ENCODE measurements around the gene DNASE1.

The DNASE1 gene

GRCh38 chr16:3694051-3694450 is 39.6 kb downstream of the DNASE1 start:
- no peak for TF ChIP-seq TEAD4 (IDR thresholded peaks at IDR 0.05)
- no peak for TF ChIP-seq ZBTB7A (IDR thresholded peaks at IDR 0.05; ENCODE audit: low read depth)
- no peak for TF ChIP-seq CREB1 (IDR thresholded peaks at IDR 0.05; ENCODE audit: low read depth)
- no peak for TF ChIP-seq TCF12 (IDR thresholded peaks at IDR 0.05; ENCODE audit: low read depth)

DNA sequence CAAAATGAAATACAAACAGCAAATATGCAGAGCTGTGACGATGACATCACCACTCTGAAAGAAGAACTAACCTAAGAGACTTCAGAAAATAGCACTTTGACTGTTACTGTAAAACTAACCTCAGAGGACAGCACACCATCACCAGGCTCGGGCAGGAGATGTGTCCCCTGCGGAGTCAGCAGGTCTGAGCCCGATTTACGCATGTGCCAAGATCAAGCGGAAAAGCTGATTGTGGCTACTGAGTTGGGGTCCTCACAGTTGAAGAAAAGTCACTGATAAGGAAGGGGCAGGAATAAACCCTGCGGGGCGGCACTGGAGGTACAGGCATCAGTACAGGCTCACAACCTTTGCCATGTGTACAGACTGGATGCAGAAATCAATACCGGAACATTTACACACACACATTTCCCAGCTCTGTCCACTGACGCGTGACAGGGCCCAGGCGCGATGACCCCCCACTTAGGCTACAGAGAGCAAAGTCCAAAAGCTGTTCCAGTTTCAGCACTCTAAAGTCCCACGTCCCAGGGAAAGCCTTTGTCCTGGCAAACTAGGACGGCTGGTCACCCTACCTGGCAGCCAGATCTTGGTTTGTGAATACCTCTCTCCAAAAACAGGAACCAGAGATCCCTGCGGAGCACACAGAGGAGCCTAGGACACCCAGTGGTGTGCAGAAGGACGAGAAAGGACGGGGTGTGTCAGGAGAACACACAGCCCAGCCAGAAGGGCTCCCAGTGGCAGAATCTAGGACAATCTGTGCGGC is 41.3 kb downstream of the DNASE1 start:
- TF ChIP-seq CEBPB (IDR thresholded peaks at IDR 0.05) (no peak), RAD21 (IDR thresholded peaks at IDR 0.05; ENCODE audit: low read depth) (no peak), USF1 (IDR thresholded peaks at IDR 0.05) (no peak), TCF12 (IDR thresholded peaks at IDR 0.05; ENCODE audit: low read depth) (no peak), CREB1 (IDR thresholded peaks at IDR 0.05; ENCODE audit: low read depth) (no peak), TEAD4 (IDR thresholded peaks at IDR 0.05) (no peak), EGR1 (IDR thresholded peaks at IDR 0.05) (no peak), TAF1 (IDR thresholded peaks at IDR 0.05; ENCODE audit: low read depth) (no peak), YY1 (IDR thresholded peaks at IDR 0.05; ENCODE audit: low read depth) (no peak)
- TF ChIP-seq, protein P1, sequence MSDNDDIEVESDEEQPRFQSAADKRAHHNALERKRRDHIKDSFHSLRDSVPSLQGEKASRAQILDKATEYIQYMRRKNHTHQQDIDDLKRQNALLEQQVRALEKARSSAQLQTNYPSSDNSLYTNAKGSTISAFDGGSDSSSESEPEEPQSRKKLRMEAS (IDR thresholded peaks at IDR 0.05), result no peak
- TF ChIP-seq, protein P2, sequence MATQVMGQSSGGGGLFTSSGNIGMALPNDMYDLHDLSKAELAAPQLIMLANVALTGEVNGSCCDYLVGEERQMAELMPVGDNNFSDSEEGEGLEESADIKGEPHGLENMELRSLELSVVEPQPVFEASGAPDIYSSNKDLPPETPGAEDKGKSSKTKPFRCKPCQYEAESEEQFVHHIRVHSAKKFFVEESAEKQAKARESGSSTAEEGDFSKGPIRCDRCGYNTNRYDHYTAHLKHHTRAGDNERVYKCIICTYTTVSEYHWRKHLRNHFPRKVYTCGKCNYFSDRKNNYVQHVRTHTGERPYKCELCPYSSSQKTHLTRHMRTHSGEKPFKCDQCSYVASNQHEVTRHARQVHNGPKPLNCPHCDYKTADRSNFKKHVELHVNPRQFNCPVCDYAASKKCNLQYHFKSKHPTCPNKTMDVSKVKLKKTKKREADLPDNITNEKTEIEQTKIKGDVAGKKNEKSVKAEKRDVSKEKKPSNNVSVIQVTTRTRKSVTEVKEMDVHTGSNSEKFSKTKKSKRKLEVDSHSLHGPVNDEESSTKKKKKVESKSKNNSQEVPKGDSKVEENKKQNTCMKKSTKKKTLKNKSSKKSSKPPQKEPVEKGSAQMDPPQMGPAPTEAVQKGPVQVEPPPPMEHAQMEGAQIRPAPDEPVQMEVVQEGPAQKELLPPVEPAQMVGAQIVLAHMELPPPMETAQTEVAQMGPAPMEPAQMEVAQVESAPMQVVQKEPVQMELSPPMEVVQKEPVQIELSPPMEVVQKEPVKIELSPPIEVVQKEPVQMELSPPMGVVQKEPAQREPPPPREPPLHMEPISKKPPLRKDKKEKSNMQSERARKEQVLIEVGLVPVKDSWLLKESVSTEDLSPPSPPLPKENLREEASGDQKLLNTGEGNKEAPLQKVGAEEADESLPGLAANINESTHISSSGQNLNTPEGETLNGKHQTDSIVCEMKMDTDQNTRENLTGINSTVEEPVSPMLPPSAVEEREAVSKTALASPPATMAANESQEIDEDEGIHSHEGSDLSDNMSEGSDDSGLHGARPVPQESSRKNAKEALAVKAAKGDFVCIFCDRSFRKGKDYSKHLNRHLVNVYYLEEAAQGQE (IDR thresholded peaks at IDR 0.05; ENCODE audit: low read depth), result no peak

DNA sequence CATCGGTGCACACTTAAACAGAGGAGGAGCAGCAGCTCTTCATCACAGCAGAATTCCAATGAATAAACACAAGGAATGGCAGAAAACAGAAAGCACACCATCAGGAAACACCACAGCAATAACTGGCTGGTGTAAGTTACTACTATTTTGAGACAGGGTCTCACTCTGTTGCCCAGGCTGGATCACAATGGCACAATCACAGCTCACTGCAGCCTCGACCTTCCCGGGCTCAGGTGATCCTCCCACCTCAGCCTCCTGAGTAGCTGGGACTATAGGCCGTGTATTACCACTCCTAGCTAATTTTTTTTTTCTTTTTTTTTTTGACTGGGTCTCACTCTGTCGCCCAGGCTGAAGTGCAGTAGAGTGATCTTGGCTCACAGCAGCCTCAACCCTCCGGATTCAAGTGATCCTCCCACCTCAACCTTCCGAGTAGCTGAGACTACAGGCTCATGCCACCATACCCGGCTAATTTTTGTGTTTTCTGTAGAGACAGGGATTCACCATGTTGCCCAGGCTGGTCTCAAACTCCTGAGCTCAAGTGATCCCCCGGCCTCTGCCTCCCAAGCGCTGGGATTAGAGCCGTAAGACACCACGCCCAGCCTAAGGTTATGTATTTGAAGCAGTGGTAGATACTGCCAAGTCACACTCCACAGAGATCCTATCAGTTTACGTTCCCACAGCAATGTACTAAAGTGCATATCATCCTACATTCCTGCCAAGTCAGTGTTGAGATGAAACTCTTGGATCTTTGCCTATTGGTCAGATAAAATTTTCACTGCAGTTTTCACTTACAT is 42.1 kb downstream of the DNASE1 start:
- no peak for TF ChIP-seq TAF1 (IDR thresholded peaks at IDR 0.05; ENCODE audit: low read depth)
- TF ChIP-seq ZBTB7A (IDR thresholded peaks at IDR 0.05; ENCODE audit: low read depth), result no peak
- no peak for TF ChIP-seq RAD21 (IDR thresholded peaks at IDR 0.05; ENCODE audit: low read depth)
- TF ChIP-seq CREB1 (IDR thresholded peaks at IDR 0.05; ENCODE audit: low read depth), result no peak
- TF ChIP-seq, protein P1 (IDR thresholded peaks at IDR 0.05), result no peak
- TF ChIP-seq CEBPB (IDR thresholded peaks at IDR 0.05), result no peak
- TF ChIP-seq USF1 (IDR thresholded peaks at IDR 0.05), result no peak
- TF ChIP-seq YY1 (IDR thresholded peaks at IDR 0.05; ENCODE audit: low read depth), result no peak
- TF ChIP-seq FOXM1 (IDR thresholded peaks at IDR 0.05; ENCODE audit: borderline replicate concordance, low read depth), result no peak

DNA sequence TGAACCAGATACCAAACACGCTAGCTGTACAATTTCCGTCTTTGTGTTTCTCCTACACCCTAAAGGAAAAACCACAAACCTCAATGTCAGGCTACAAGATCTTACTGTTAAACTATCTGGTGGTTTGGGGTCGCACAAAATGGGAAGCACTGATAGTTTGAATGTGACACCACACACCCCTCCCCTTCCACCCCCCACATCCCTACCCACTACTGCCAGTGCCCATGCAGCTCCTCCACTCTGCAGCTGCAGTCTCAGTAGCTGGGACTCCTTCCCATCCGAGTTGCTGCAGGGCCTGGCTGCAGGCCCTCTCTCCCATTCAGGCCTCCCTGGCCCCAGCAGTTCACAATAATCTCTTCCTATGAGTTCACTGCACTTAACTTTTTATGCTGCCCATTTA is 44.5 kb downstream of the DNASE1 start:
- no peak for TF ChIP-seq FOXM1 (IDR thresholded peaks at IDR 0.05; ENCODE audit: borderline replicate concordance, low read depth)

DNA sequence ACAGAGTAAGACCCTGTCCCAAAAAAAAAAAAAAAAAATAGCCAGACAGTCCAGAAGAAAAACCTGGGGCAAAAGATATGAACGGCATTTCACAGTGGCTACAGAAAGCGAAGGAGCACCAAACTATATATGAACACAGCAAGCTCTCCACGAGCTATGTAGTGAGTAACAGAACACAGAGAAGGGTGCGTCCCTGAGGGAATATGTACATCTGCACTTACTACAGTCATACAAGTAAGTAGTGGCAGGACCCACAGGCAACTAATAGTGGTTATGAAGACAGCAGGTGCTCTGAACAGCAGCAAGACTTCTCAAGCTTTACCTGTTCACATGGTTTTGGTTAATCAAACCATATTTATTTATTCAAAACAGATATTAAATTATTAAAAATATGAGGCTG is 47.0 kb downstream of the DNASE1 start:
- TF ChIP-seq, protein P2 (IDR thresholded peaks at IDR 0.05; ENCODE audit: low read depth), result no peak
- no peak for TF ChIP-seq RAD21 (IDR thresholded peaks at IDR 0.05; ENCODE audit: low read depth)
- TF ChIP-seq TEAD4 (IDR thresholded peaks at IDR 0.05), result no peak
- no peak for TF ChIP-seq USF1 (IDR thresholded peaks at IDR 0.05)
- no peak for TF ChIP-seq TCF12 (IDR thresholded peaks at IDR 0.05; ENCODE audit: low read depth)
- no peak for TF ChIP-seq ZBTB7A (IDR thresholded peaks at IDR 0.05; ENCODE audit: low read depth)
- TF ChIP-seq EGR1 (IDR thresholded peaks at IDR 0.05), result no peak
- no peak for TF ChIP-seq YY1 (IDR thresholded peaks at IDR 0.05; ENCODE audit: low read depth)
- TF ChIP-seq EP300 (IDR thresholded peaks at IDR 0.05; ENCODE audit: borderline replicate concordance), result no peak
- TF ChIP-seq TAF1 (IDR thresholded peaks at IDR 0.05; ENCODE audit: low read depth), result no peak

- TF ChIP-seq CEBPB (IDR thresholded peaks at IDR 0.05), result no peak
- TF ChIP-seq NFIC (IDR thresholded peaks at IDR 0.05), result no peak
- no peak for TF ChIP-seq YY1 (IDR thresholded peaks at IDR 0.05; ENCODE audit: low read depth)
- no peak for TF ChIP-seq EP300 (IDR thresholded peaks at IDR 0.05; ENCODE audit: borderline replicate concordance)
- no peak for TF ChIP-seq RAD21 (IDR thresholded peaks at IDR 0.05; ENCODE audit: low read depth)
- no peak for TF ChIP-seq ZBTB7A (IDR thresholded peaks at IDR 0.05; ENCODE audit: low read depth)
- no peak for TF ChIP-seq FOXM1 (IDR thresholded peaks at IDR 0.05; ENCODE audit: borderline replicate concordance, low read depth)
- no peak for TF ChIP-seq EGR1 (IDR thresholded peaks at IDR 0.05)
- TF ChIP-seq, protein P2 (IDR thresholded peaks at IDR 0.05; ENCODE audit: low read depth), result no peak
- TF ChIP-seq TCF12 (IDR thresholded peaks at IDR 0.05; ENCODE audit: low read depth), result no peak
- TF ChIP-seq TAF1 (IDR thresholded peaks at IDR 0.05; ENCODE audit: low read depth), result no peak
- TF ChIP-seq TEAD4 (IDR thresholded peaks at IDR 0.05), result no peak
- no peak for TF ChIP-seq CREB1 (IDR thresholded peaks at IDR 0.05; ENCODE audit: low read depth)
- TF ChIP-seq USF1 (IDR thresholded peaks at IDR 0.05), result no peak
Measured at GRCh38 chr16:3702082-3702481, 47.6 kb downstream of the DNASE1 start.
